Neural progenitor cell (in vitro differentiated cells): ENCODE results near the gene AFF2. TPM values are rescaled to one million over a fixed set of nuclear protein-coding genes. Genes with fewer than 3 reads are reported as not detected.

Experiments
- DNase-seq: peaks from one replicate; pipeline ENCODE4 v3.0.0-alpha.2; 2016; ENCODE audit warnings: low spot score
- H2AFZ ChIP-seq: fragments of 200-600 bp; sonication (generic); replicated peaks from 2 replicates; pipeline ENCODE4 v1.6.1; 2016; ENCODE audit warnings: antibody characterized with exemption
- H3F3A ChIP-seq: fragments of 200-600 bp; sonication (generic); 2 replicates; pipeline ENCODE4 v1.6.1; 2016; ENCODE audit warnings: antibody characterized with exemption, low read depth
- H3K27ac ChIP-seq: fragments of 200-600 bp; sonication (generic); 2 replicates; pipeline ENCODE4 v1.5.1; 2016; ENCODE audit warnings: mild to moderate bottlenecking
- H3K27me3 ChIP-seq: fragments of 200-600 bp; sonication (generic); 2 replicates; pipeline ENCODE4 v1.6.1; 2016; ENCODE audit warnings: mild to moderate bottlenecking, moderate library complexity
- H3K36me3 ChIP-seq: fragments of 200-600 bp; sonication (generic); 2 replicates; pipeline ENCODE4 v1.5.1; 2016
- H3K4me1 ChIP-seq: fragments of 200-600 bp; sonication (generic); 2 replicates; pipeline ENCODE4 v1.6.1; 2016; ENCODE audit warnings: mixed run types
- H3K4me2 ChIP-seq: fragments of 200-600 bp; sonication (generic); 2 replicates; pipeline ENCODE4 v1.6.1; 2016
- H3K4me3 ChIP-seq: fragments of 200-600 bp; sonication (generic); 2 replicates; pipeline ENCODE4 v1.5.1; 2016
- H3K79me2 ChIP-seq: fragments of 200-600 bp; sonication (generic); 2 replicates; pipeline ENCODE4 v1.6.1; 2016; ENCODE audit warnings: low read depth
- H3K9ac ChIP-seq: fragments of 200-600 bp; sonication (generic); 2 replicates; pipeline ENCODE4 v1.6.1; 2016
- H3K9me3 ChIP-seq: fragments of 200-600 bp; sonication (generic); 2 replicates; pipeline ENCODE4 v1.5.1; 2016; ENCODE audit warnings: low read depth
- H4K20me1 ChIP-seq: fragments of 200-600 bp; sonication (generic); 2 replicates; pipeline ENCODE4 v1.6.1; 2016; ENCODE audit warnings: low read depth
- H3K27ac Mint-ChIP-seq: 3 replicates; pipeline ENCODE4 v1.8.0; 2021; ENCODE audit warnings: mixed read lengths
- H3K27me3 Mint-ChIP-seq: 2 replicates; pipeline ENCODE4 v1.8.0; 2022; ENCODE audit warnings: low read depth, mild to moderate bottlenecking, inconsistent platforms, moderate library complexity, mixed read lengths; ENCODE audit not compliant: insufficient read depth
- H3K36me3 Mint-ChIP-seq: 3 replicates; pipeline ENCODE4 v1.8.0; 2021; ENCODE audit warnings: mixed read lengths
- H3K4me1 Mint-ChIP-seq: 3 replicates; pipeline ENCODE4 v1.8.0; 2021; ENCODE audit warnings: mixed read lengths
- H3K4me3 Mint-ChIP-seq: 3 replicates; pipeline ENCODE4 v1.8.0; 2021; ENCODE audit warnings: mild to moderate bottlenecking, moderate library complexity, mixed read lengths
- H3K9me3 Mint-ChIP-seq: 3 replicates; pipeline ENCODE4 v1.8.0; 2020; ENCODE audit warnings: mixed read lengths
- CTCF ChIP-seq: fragments of 200-600 bp; sonication (generic); IDR thresholded peaks from 2 replicates; pipeline ENCODE4 v1.5.1; 2017; ENCODE audit warnings: antibody characterized with exemption, mild to moderate bottlenecking
- EZH2 ChIP-seq: fragments of 200-600 bp; sonication (generic); IDR thresholded peaks from 2 replicates; pipeline ENCODE4 v1.6.1; 2017; ENCODE audit warnings: antibody characterized with exemption, mild to moderate bottlenecking, moderate library complexity
- EZH2phosphoT487 ChIP-seq: fragments of 200-600 bp; sonication (generic); IDR thresholded peaks from 2 replicates; pipeline ENCODE4 v1.6.1; 2017; ENCODE audit warnings: antibody characterized with exemption
- total RNA-seq: library from RNA; depleted of rRNA; stranded (reverse); fragments of >200 nt; gene quantifications from 2 replicates; pipeline ENCODE4 v1.2.3, GENCODE V29; 2015; ENCODE audit warnings: low replicate concordance

The AFF2 gene
- total RNA-seq, 1 donor from 2014 or later, result 13.5 TPM

- H3K36me3 Mint-ChIP-seq, result peaks cover 5% of the 10 kb centered on the region
- peaks cover 20% of the 10 kb centered on the region for H3K4me1 Mint-ChIP-seq
- Histone ChIP-seq H3K27ac (no peak overlapping the region), H3F3A (peaks cover 6% of the 10 kb centered on the region), H3K9me3 (no peaks in the 10 kb centered on the region), H3K4me3 (no peak overlapping the region), H3K4me2 (no peak overlapping the region), H3K36me3 (no peaks in the 10 kb centered on the region), H3K79me2 (no peaks in the 10 kb centered on the region), H4K20me1 (no peaks in the 10 kb centered on the region), H3K4me1 (peaks cover 14% of the 10 kb centered on the region), H3K27me3 (no peaks in the 10 kb centered on the region), H3K9ac (no peak overlapping the region), H2AFZ (no peak overlapping the region)
- H3K27me3 Mint-ChIP-seq, result peaks cover 3% of the 10 kb centered on the region
- peaks cover 12% of the 10 kb centered on the region for H3K9me3 Mint-ChIP-seq
- no peak overlapping the region for H3K4me3 Mint-ChIP-seq
- no peak for DNase-seq
- TF ChIP-seq EZH2 (no peak), EZH2phosphoT487 (no peak), CTCF (no peak)
- H3K27ac Mint-ChIP-seq, result no peak overlapping the region
These were observed 409.3 kb downstream of the AFF2 start for GRCh38 chrX:148909758-148910157.

GRCh38 chrX:148913971-148914370 is 413.6 kb downstream of the AFF2 start:
- no peak overlapping the region for H3K27ac Mint-ChIP-seq
- peak; percentile 59 for DNase-seq
- no peaks in the 10 kb centered on the region for H3K36me3 Mint-ChIP-seq

GRCh38 chrX:148914783-148915182 is 414.4 kb downstream of the AFF2 start:
- Mint-ChIP-seq H3K27me3 (no peaks in the 10 kb centered on the region), H3K4me3 (no peak overlapping the region), H3K36me3 (no peaks in the 10 kb centered on the region), H3K27ac (no peak overlapping the region), H3K4me1 (peaks cover 13% of the 10 kb centered on the region), H3K9me3 (peaks cover 5% of the 10 kb centered on the region)
- no peak for DNase-seq
- H3F3A ChIP-seq, result peaks cover 6% of the 10 kb centered on the region
- H3K9me3 ChIP-seq, result peaks cover 3% of the 10 kb centered on the region
- no peaks in the 10 kb centered on the region for H3K79me2 ChIP-seq
- H3K27ac ChIP-seq, result no peak overlapping the region
- no peak overlapping the region for H3K9ac ChIP-seq
- H3K27me3 ChIP-seq, result no peaks in the 10 kb centered on the region
- no peaks in the 10 kb centered on the region for H4K20me1 ChIP-seq
- no peak overlapping the region for H2AFZ ChIP-seq
- TF ChIP-seq EZH2phosphoT487, result no peak
- no peak for TF ChIP-seq CTCF
- TF ChIP-seq EZH2, result no peak
- peak overlapping the region; percentile 39 for H3K4me2 ChIP-seq
- no peaks in the 10 kb centered on the region for H3K36me3 ChIP-seq
- no peak overlapping the region for H3K4me3 ChIP-seq
- peaks cover 21% of the 10 kb centered on the region for H3K4me1 ChIP-seq

More at GRCh38 chrX:148913971-148914370, 413.6 kb downstream of the AFF2 start:
- peaks cover 3% of the 10 kb centered on the region for H3K9me3 ChIP-seq
- H3K4me1 Mint-ChIP-seq, result peaks cover 13% of the 10 kb centered on the region
- peaks cover 5% of the 10 kb centered on the region for H3K9me3 Mint-ChIP-seq
- peaks cover 6% of the 10 kb centered on the region for H3F3A ChIP-seq
- H4K20me1 ChIP-seq, result no peaks in the 10 kb centered on the region
- no peak overlapping the region for H3K4me3 Mint-ChIP-seq
- H3K27me3 Mint-ChIP-seq, result no peaks in the 10 kb centered on the region
- TF ChIP-seq CTCF, result no peak
- no peak for TF ChIP-seq EZH2phosphoT487
- TF ChIP-seq EZH2, result no peak
- no peaks in the 10 kb centered on the region for H3K27me3 ChIP-seq
- H3K9ac ChIP-seq, result no peak overlapping the region
- no peaks in the 10 kb centered on the region for H3K79me2 ChIP-seq
- peaks cover 21% of the 10 kb centered on the region for H3K4me1 ChIP-seq
- H3K36me3 ChIP-seq, result no peaks in the 10 kb centered on the region
- no peak overlapping the region for H2AFZ ChIP-seq
- H3K4me2 ChIP-seq, result peak overlapping the region; percentile 39
- H3K4me3 ChIP-seq, result no peak overlapping the region
- no peak overlapping the region for H3K27ac ChIP-seq
